ENCODE results near the gene CPD.

CPD gene

DNA sequence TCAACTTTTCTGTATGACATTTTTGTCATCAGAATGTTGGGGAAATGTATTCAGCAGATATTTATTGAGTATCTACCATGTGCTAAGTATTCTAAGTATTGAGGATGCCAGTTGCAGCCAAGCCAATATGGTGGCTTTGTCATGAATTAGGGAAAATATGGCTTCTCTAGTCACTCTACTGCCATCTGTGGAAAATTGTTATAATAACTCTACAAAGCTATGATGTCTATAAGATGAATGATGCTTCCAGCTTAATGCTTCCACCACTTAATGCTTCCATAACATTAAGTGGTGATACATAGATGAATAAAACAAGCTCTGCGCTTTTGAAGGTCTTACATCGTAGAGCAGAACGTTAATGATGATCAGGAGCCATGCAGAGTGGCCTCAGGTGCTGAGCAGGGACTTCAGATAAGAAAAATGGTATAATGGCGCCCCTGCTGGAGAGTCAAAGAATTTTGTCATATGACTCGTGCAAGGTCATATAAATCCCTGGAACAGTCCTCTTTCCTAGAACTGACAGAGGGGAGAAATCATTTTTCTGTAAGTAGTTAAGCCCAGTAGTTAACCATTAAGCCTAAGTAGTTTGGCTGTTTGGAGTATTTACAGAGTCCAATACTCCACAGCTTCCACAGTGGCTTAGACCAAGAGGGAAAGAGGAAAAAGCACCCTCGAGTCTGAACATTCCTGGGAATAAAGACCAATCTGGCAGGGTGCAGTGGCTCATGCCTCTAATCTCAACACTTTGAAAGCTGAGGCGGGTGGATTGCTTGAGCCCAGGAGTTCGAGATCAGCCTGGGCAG, 42.2 kb upstream of the CPD start:
- Histone ChIP-seq H3K79me2 (ENCODE audit: low read length) (no peaks in the 10 kb centered on the region), H4K20me1 (ENCODE audit: insufficient read depth, low read length) (no peaks in the 10 kb centered on the region), H3K4me2 (ENCODE audit: low read length) (peak overlapping the region; percentile 80), H2AFZ (ENCODE audit: low read depth, low read length) (peak overlapping the region; percentile 94), H3K36me3 (replicated peaks; ENCODE audit: low read depth, low read length) (no peaks in the 10 kb centered on the region), H3K9me3 (ENCODE audit: insufficient read depth, low read length) (no peaks in the 10 kb centered on the region), H3K27me3 (ENCODE audit: low read depth, low read length) (peaks cover 6% of the 10 kb centered on the region), H3K4me3 (ENCODE audit: low read length) (peak overlapping the region; percentile 62), H3K27ac (ENCODE audit: low read length) (no peak overlapping the region), H3K4me1 (ENCODE audit: low read length) (peaks cover 25% of the 10 kb centered on the region), H3K9ac (ENCODE audit: low read length) (no peak overlapping the region)
- no peak for TF ChIP-seq EZH2phosphoT487 (IDR thresholded peaks at IDR 0.05; ENCODE audit: low read depth)
- TF ChIP-seq, protein P1, sequence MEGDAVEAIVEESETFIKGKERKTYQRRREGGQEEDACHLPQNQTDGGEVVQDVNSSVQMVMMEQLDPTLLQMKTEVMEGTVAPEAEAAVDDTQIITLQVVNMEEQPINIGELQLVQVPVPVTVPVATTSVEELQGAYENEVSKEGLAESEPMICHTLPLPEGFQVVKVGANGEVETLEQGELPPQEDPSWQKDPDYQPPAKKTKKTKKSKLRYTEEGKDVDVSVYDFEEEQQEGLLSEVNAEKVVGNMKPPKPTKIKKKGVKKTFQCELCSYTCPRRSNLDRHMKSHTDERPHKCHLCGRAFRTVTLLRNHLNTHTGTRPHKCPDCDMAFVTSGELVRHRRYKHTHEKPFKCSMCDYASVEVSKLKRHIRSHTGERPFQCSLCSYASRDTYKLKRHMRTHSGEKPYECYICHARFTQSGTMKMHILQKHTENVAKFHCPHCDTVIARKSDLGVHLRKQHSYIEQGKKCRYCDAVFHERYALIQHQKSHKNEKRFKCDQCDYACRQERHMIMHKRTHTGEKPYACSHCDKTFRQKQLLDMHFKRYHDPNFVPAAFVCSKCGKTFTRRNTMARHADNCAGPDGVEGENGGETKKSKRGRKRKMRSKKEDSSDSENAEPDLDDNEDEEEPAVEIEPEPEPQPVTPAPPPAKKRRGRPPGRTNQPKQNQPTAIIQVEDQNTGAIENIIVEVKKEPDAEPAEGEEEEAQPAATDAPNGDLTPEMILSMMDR (IDR thresholded peaks at IDR 0.05; ENCODE audit: low read depth, low read length) = peak; percentile 93

DNA sequence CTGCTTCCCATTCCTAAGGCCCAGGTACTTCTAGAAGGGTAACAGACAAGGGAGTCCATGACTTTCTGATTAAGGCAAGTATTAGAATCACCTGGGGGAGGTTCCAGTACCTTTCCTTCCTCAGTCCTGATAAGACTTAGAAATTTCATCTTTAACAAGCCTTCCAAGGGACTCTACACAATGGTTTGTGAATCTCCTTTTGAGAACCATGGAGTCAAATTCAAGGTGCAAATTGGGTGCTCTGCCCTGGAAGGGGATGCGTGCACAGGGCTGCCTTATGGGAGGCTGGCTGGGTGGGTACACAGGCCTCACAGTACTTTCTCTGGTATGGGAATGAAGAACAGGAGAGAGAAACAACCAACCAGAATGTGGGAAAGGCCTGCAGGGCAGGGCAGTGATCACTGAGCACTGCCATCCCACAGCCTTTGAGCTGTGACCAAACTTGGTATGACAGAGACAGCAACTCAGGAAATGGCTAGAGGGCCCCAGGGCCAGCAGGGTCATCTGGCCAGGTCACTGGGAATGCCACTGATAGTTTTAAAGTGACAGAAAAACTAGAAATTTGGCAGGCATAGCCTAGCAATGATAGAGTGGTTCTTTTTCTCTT, 41.2 kb upstream of the CPD start:
- H4K20me1 ChIP-seq (ENCODE audit: insufficient read depth, low read length) = no peaks in the 10 kb centered on the region
- H3K27me3 ChIP-seq (ENCODE audit: low read depth, low read length) = peaks cover 6% of the 10 kb centered on the region
- no peak overlapping the region for H3K9ac ChIP-seq (ENCODE audit: low read length)
- H3K9me3 ChIP-seq (ENCODE audit: insufficient read depth, low read length) = no peaks in the 10 kb centered on the region
- no peak overlapping the region for H2AFZ ChIP-seq (ENCODE audit: low read depth, low read length)
- H3K36me3 ChIP-seq (replicated peaks; ENCODE audit: low read depth, low read length) = no peaks in the 10 kb centered on the region
- peaks cover 17% of the 10 kb centered on the region for H3K4me1 ChIP-seq (ENCODE audit: low read length)
- no peak overlapping the region for H3K4me2 ChIP-seq (ENCODE audit: low read length)
- no peaks in the 10 kb centered on the region for H3K79me2 ChIP-seq (ENCODE audit: low read length)
- H3K27ac ChIP-seq (ENCODE audit: low read length) = no peak overlapping the region
- no peak overlapping the region for H3K4me3 ChIP-seq (ENCODE audit: low read length)
- no peak for TF ChIP-seq EZH2phosphoT487 (IDR thresholded peaks at IDR 0.05; ENCODE audit: low read depth)
- TF ChIP-seq, protein P1 (IDR thresholded peaks at IDR 0.05; ENCODE audit: low read depth, low read length) = no peak

DNA sequence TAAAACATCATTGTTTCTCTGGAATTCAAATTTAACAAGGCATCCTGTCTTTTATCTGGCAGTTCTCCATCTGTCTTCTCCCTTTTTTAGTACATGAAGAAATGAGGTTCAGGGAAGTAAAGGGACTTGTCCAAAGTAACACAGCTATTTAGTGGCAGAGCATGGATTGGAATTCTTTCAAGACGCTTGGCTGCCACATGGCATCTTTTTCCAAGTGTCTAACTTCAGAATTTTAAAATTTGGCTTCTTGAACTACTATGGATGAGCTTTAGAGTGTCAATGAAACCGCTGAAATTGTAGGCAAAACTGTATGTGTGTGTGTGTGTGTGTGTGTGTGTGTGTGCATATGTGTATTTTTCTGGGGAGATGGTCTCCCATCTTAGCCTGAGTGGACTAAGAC, 39.6 kb upstream of the CPD start:
- Histone ChIP-seq H4K20me1 (ENCODE audit: insufficient read depth, low read length) (no peaks in the 10 kb centered on the region), H3K4me2 (ENCODE audit: low read length) (no peak overlapping the region), H3K4me3 (ENCODE audit: low read length) (no peak overlapping the region), H3K9me3 (ENCODE audit: insufficient read depth, low read length) (no peaks in the 10 kb centered on the region), H3K27ac (ENCODE audit: low read length) (no peak overlapping the region), H3K4me1 (ENCODE audit: low read length) (peaks cover 15% of the 10 kb centered on the region), H3K36me3 (replicated peaks; ENCODE audit: low read depth, low read length) (no peaks in the 10 kb centered on the region), H2AFZ (ENCODE audit: low read depth, low read length) (no peak overlapping the region), H3K9ac (ENCODE audit: low read length) (no peak overlapping the region), H3K79me2 (ENCODE audit: low read length) (no peaks in the 10 kb centered on the region), H3K27me3 (ENCODE audit: low read depth, low read length) (peaks cover 6% of the 10 kb centered on the region)
- TF ChIP-seq, protein P1 (IDR thresholded peaks at IDR 0.05; ENCODE audit: low read depth, low read length) = no peak
- no peak for TF ChIP-seq EZH2phosphoT487 (IDR thresholded peaks at IDR 0.05; ENCODE audit: low read depth)

DNA sequence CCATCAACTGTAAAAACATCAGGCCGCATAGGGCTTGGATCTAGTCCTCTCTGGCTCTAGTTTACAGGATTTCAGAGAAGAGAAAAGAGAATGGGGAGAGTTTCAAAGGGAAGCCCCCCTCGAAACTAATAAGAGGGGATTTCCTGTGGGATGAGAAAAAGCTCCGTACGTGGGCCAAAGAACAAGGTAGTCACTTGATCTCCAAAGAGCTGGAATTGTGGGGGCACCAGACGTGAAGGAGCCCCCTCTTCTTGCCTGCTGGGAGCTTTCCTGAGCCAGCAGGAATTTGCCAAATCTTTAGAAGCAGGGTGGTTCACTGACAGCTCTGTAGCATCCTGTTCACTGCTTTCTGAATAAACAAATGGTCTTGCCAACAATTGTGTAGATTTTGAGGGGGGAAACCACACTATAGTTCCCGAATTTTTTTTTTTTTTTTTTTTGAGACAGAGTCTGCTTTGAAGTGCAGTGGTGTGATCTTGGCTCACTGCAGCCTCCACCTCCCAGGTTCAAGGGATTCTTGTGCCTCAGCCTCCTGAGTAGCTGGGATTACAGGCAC, 37.8 kb upstream of the CPD start:
- Histone ChIP-seq H3K4me1 (ENCODE audit: low read length) (peaks cover 21% of the 10 kb centered on the region), H3K27me3 (ENCODE audit: low read depth, low read length) (peaks cover 6% of the 10 kb centered on the region), H4K20me1 (ENCODE audit: insufficient read depth, low read length) (no peaks in the 10 kb centered on the region), H3K79me2 (ENCODE audit: low read length) (no peaks in the 10 kb centered on the region), H3K27ac (ENCODE audit: low read length) (no peak overlapping the region), H3K4me2 (ENCODE audit: low read length) (peak overlapping the region; percentile 59), H2AFZ (ENCODE audit: low read depth, low read length) (peak overlapping the region; percentile 75), H3K9me3 (ENCODE audit: insufficient read depth, low read length) (no peaks in the 10 kb centered on the region), H3K4me3 (ENCODE audit: low read length) (peak overlapping the region; percentile 24; the same call in 1 of the 2 replicates), H3K36me3 (replicated peaks; ENCODE audit: low read depth, low read length) (no peaks in the 10 kb centered on the region), H3K9ac (ENCODE audit: low read length) (no peak overlapping the region)
- no peak for TF ChIP-seq EZH2phosphoT487 (IDR thresholded peaks at IDR 0.05; ENCODE audit: low read depth)
- TF ChIP-seq, protein P1 (IDR thresholded peaks at IDR 0.05; ENCODE audit: low read depth, low read length) = no peak

All from OCI-LY3 (cell line).